NCI-H2081 treated with DMSO at 0.1 percent for 48 hours (cell line): Measurements from ENCODE around the gene IL11.

ENCODE experiments used
- DNase-seq: peaks from one replicate; lab custom pipeline; 2025; lab: John Stamatoyannopoulos, UW

The IL11 gene

DNA sequence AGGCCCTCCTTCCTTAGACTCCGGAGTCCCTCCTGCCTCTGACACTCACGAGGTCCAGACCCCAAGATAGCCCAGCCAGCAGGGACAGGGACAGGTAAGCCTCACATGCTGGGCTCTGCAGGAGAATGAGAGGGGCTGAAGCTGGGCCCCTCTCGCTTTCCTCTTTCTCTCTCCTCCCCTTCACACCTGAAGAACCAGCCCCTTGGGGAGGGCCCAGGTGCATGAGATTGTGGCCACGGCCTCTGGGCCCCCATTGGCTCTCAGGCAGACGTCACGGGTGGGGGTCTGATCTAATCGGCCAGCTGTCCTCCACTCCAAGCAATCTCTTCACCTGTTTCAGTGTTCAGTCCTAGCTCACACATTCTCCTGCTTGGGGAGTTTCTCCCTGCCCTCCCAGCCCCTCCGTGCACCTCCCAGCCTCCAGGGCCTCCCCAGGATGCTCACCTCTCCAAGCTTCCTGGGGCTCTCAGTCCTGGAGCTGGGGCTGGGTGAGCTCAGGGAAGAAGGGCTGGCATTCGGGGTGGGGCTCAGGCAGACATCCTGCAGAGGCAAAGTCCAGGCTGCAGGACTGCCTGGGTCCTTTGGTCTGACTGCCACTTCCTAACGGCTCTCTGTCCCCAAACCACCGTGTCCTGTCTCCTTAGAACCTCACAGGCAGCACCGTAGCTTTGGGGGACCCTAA is 47.9 kb downstream of the IL11 start:
- DNase-seq = no peak

DNA sequence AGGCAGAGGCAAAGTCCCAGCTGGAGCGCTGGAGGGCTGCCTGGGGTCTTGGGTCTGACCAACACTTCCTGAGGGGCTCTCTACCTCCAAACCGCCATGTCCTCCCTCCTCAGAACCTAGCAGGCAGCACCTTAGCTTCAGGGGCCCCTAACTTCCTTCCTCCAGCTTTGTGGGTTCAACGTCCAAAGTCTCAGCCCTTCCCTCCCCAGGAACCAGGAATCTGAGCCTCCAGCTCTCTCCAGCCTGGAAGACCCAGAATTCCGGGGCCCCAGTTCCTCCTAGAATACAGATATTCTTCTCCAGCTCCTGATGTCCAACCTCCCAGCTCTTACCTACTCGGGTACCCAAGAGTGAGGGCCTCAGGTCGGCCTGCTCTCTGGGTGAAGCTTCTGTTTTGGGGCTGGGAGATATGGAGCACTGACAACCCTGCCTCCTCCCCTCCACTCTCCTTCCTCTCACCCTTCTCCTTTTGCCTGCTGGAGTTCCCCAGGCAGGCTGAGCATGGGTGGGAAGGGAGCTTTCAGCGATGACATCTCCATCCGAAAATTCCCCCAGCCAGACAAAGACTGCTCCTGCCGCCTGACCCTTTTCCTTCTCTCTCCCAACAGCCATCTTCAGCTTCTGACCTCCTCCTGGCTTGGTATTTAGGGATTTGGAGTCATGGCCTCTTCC is 48.7 kb downstream of the IL11 start:
- no peak for DNase-seq

DNA sequence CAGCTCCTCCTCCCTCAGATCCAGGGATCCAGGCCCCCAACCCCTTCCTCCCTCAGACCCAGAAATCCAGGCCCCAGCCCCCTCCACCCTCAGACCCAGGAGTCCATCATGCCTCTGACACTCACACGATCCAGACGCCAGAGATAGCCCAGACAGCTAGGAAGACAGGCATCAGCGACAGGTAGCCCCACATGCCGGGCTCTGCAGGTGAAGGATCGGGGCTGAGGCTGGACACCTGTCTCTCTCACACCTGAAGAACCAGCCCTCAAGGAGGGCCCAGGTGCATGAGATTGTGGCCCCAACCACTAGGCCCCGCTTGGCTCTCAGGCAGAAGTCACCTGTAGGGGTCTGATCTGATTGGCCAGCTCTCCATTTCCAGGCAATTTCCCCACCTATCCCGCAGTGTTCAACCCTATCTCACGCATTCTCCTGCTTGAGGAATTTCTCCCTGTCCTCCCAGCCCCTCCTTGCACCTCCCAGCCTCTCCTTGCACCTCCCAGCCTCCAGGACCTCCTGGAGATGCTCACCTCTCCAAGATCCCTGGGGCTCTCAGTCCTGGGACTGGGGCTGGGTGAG is 49.3 kb downstream of the IL11 start:
- DNase-seq = no peak

DNA sequence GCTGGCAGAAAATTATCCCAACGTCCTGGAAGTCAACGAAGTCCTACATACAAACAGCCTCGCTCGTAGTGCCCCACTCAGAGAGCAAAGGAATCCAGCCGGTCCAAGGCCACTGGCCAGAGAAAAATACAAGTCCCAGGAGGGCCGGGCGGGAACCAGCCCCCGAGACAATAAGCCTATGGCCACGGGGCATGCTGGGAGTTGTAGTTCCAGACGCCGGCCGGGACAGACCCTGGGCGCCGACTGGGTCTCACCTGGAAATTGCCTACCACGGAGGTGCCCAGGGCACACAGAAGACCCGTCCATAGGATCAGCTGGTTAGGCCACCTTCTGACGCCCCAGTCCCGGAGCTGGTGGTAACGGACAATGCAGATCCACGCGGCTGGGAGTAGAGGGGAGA is 50.5 kb downstream of the IL11 start:
- no peak for DNase-seq

DNA sequence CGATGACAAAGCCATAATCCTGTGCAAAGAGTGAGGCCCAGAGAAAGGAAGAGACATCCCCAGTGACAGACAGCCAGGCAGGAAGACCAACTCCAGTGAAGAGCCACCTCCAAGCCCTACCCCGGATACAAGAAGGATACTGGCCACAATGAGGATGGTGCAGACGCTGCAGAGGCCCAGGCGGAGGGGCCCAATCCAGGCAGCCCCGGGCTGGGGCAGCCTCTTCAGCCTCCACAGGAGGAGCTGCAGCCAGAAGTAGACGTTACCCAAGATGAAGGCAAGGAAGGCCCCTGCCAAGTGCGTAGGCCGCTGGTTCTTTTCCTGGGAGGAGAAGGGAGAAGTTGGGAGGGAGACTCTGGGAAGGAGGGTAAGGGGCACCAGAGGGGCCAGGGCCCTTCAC is 53.6 kb downstream of the IL11 start:
- no peak for DNase-seq

DNA sequence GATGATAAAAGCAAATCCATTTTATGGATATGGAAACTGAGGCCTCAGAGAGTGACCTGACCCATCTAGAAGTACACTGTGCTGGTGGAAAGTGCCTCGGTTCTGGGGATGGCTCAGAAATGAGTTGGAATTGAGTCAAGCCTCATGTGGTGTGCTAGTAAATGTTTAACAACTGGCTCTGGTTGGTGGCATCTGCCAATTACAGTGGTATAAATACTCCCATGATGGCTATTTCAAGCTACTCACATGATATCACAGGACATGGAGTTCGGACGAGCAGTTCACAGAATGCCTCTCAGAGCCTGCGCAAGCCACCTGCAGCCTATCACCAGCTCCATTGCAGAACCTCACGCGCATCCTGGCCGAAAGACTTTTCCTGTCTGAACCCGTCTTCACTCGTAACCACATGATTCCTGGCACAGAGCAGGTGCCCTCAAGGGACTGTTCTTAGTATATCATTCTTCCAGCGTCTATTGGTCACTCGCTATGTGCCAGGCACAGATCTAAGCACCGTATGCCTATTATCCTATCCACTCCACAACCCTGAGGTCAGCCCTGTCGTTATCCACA is 54.2 kb downstream of the IL11 start:
- no peak for DNase-seq

DNA sequence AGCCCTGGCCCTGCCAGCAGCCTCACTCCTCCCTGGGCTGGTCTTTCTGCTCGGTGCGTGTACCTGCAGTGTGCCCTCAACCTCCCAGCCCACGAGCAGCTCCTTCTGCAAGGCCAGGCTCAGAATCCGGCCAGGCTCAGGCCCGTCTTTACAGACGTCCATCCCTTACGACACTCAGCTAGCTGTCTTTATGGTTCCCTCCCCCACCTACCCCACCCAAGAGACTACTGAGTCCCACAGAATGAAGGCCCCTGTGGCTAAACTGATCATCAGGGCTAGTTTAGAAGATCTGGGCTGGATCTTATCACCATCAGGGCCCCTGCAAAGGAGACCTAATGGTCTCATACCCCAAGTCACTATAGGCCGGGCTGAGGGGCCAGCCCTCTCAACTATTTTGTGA is 55.9 kb downstream of the IL11 start:
- DNase-seq = no peak
